8988T (cell line): ENCODE results near the gene ADAM29.
"Not testable (repeated sequence)": the region's sequence is repeated elsewhere in the genome, so short reads cannot be mapped to it uniquely, and the experiment has no call there.

Experiments used
- DNase-seq: peaks from one replicate; pipeline ENCODE4 v3.0.0; 2011

ADAM29 gene

DNA sequence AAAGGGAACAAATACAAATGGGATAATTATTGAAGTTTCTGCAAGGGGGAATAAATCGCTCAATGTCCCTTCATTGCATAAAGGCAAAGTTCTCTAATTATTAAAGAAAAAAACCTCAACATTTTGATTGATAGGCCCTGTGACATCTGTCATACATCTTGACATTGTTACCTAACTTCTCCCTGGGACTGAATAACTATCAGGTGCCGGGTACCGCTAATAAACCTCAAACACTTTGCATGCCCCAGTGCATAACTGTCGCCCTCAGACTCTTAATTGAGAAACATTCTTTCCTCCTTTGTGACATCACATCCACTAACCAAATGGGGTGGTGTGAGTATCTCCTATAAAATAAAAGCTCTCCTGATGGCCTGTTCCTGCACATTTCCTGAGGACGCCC is at the start of gene ADAM29:
Gene ADAM29 (plus strand): TSS at position 301 of the 400 bp plus-strand sequence. CDS start 57,168 bp downstream, outside the sequence.
- DNase-seq = no peak

DNA sequence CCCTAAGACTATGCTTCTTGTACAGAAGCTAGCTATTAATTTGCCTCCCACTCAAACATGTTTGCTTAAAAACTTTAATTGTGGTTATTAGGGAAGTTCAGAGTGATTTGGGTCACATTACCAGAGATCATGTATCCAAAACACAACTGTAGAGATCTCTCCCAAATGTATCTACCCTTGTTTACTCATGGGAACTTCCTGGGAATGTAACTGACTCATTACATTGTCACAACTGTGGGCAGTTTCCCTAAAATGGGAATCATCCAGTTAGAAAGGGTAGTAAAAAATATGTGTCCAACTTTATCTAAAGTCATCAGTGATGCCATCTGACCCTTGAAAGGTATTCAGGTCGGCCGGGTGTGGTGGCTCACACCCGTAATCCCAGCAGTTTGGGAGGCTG is 48.8 kb upstream of the ADAM29 start:
- DNase-seq = no peak

- no peak for DNase-seq
Measured at GRCh38 chr4:174870311-174870710, 47.8 kb upstream of the ADAM29 start.

GRCh38 chr4:174871407-174871806 is 46.8 kb upstream of the ADAM29 start:
- DNase-seq = no peak

- not testable (repeated sequence) for DNase-seq
Measured at GRCh38 chr4:174873146-174873545, 45.0 kb upstream of the ADAM29 start.

DNA sequence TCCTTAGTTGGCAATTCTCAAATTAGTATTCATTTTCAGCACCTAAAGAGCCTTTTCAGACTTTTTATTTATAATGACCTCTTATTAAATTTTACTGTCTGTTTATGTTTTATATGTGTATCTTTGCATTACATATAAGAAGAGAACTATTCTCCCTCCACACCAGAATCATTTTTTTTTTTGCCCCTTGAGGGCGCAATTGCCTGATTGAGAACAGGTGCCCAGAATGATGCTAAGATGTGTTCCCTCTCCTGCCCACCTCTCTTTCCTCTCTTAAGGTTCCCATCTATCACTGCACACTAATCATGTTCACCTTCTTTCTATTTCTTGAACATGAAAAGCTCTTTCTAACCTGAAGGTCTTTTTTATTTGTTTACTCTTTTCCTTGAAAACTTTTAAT is 44.2 kb upstream of the ADAM29 start:
- no peak for DNase-seq

DNA sequence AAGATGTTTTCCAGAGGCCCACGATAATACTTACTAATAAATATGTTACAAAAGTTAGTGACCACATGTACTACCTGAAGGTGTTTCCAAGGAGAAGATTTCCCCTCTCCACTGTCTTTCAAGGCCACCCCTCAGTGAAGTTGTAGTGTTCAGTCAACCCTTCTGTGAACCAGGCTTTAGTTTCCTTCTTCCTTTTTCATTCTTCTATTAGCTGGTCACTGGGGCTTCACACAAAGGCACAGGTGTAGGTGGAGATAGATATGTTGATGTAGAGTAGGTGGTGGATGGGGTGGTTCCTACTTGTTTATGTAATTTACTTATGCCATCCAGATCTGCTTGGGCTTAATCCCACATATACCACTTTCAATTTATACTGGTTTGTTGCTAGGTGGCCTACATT is 43.3 kb upstream of the ADAM29 start:
- no peak for DNase-seq

- DNase-seq = no peak
Measured at GRCh38 chr4:174880001-174880400, 38.2 kb upstream of the ADAM29 start.

DNA sequence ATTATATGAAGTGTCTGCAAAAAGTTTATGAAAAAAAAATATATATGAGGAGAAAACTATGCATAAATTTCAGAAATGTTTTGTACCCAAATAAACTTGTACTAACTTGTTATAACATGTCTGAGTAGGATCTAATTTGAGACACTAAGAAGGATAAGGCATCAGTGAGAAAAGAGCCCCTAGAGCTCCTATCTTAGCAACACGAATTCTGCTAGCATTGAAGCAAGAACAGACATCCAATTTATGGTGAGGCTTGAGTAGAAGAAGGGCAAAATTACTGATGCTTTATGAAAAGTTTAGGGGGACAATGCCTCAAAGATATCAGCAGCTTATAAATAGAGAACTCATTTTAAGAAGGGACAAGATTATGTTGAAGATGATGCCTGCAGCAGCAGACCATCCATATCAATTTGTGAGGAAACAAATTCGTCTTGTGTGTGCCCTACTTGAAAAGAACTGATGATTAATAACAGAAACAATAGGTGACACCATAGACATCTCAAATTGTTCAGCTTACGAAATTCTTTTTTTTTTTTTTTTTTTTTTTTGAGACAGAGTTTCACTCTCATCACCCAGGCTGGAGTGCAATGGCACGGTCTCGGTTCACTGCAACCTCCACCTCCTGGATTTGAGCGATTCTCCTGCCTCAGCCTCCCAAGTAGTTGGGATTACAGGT is 35.7 kb upstream of the ADAM29 start:
- DNase-seq = no peak

- DNase-seq = no peak
Measured at GRCh38 chr4:174907508-174907907, 10.7 kb upstream of the ADAM29 start.

GRCh38 chr4:174910271-174910670 is 7.9 kb upstream of the ADAM29 start:
- no peak for DNase-seq

DNA sequence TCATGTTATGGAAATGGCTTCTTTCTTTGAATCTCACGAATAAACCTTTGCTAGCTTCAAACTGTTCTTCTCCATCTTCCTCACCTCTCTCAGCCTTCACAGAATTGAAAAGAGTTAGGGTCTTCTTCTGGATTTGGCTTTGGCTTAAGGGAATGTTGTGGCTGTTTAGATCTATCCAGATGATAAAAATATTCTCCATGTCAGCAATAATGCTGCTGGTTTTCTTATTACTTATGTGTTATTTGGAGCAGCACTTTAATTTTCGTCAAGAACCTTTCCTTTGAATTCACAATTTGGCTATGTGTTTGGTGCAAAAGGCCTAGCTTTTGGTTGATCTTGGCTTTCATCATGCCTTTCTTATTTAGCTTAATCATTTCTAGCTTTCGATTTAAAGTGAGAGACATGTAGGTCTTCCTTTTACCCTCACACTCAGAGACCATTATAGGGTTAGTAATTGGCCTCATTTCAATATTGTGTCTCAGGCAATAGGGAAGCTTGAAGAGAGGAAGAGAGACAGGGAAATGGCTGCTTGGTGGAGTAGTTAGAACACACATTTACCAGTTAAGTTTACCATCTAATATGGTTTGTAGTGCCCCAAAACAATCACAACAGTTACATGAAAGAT is 5.1 kb upstream of the ADAM29 start:
- no peak for DNase-seq

DNA sequence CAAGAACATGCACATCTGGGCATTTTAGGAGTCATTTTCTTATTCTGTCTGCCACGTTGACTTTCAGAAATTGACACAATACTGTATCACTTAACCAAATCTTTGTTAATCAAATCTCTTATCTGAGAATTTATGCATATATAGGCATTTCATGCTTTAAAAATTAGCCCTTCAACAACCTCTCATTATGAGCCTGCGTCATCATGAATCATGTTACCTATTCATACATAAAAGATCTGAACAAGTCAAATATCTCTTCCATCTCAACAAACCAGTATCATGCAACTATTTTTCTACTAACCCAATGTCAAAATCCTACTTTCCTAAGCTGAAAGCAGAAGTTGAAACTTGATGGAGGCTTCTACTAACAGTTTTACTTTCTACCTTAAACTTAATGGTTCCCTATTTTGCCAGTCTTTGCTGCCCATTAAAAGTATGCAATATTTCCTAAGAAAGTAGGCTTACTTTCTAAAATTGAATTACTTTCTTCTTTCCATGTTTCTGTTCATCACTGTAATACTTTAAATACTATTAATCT is 1.8 kb downstream of the ADAM29 start:
- no peak for DNase-seq

DNA sequence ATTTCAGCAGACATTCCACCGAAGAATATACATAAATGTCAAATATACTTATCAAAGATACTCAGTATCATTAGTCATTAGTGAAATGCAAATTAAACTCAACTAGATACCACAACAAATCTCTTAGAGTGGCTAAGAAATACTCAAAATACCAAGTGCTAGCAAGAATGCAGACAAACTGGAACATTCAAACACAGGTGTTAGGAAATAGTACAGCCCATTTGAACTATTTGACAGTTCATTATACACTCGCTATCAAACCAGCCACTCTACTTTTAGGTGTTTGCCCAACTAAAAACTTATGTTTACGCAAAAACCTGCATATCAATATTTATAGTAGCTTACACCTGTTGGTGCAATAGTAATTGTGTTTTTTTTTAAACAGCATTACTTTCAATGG is 8.8 kb downstream of the ADAM29 start:
- no peak for DNase-seq

GRCh38 chr4:174928174-174928573 is 10.0 kb downstream of the ADAM29 start:
- DNase-seq = no peak

GRCh38 chr4:174928575-174929253 is 10.6 kb downstream of the ADAM29 start:
- no peak for DNase-seq

DNA sequence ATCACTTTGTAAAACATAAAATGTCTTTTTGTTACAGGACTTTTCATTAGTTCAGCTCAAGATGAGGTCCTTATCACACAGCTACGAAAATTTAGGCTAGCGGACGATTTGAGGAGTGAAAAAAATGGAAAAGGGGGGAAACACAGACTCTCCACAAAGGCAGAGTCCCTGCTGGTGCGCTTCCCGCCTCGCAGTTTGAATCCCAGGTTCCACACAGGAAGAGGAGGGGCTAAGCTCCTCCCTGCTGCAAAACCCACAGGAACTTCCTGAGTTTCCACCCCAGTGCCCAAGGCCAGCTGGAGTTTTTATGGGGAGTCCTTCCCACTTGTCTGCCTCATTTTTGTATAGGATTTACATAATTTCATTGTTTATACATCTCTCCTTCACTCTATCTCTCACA is 11.2 kb downstream of the ADAM29 start:
- no peak for DNase-seq

DNA sequence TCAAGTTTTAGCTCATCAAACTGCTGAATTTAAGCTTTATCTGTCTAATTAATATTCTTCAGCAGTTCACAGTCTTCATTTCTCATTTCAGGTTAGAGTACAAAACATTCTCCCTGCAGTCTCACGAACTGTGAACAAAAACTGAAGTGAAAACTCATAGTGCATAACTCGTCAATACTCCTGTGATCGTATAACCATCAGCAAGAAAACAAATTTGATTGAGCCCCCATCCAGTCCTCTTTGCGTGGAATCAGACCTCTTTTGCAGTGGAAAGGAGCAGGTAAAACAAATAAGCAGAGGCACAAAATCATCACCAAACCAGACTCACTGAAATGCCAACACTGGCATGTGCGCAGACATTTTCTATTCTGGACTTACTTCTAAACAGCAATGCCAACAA is 12.7 kb downstream of the ADAM29 start:
- no peak for DNase-seq

- no peak for DNase-seq
Measured at GRCh38 chr4:174933083-174933482, 14.9 kb downstream of the ADAM29 start.

DNA sequence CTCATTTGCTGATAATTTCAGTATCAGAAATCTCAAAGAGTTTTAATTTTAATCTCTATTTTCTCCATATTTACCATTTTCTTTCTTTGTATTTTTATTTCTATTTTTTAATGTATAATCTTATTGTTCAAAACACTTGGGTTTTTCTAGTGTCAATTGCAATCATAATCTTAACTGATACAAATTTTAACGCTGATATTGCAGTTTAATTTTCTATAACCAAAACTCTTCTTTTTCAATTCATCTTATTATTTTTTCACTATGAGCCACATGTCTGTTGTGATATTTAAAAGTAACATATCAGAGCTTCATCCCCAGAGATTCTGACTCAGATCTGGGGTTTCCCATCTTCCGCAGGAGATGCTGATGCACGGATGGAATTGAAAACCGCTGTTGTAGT is 16.2 kb downstream of the ADAM29 start:
- no peak for DNase-seq

DNA sequence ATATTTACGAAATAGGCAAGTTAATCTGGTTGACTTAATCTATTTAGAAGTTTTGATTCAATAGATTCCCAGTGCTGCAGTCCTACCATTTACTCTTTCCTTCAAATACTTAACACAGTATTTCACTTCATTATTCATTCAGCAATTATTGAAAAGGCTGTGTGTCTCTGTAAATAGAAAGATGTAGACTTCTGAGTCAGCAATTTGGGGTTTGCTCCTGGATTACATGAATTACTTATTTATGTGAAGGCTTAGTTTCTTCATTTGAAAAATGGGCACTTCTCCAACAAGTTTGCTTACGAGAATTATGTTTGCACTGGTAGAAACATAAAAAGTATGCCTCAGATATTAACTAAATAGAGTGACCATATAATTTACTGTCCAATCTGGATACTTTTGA is 17.4 kb downstream of the ADAM29 start:
- no peak for DNase-seq

- DNase-seq = no peak
Measured at GRCh38 chr4:174940002-174940401, 21.8 kb downstream of the ADAM29 start.

DNA sequence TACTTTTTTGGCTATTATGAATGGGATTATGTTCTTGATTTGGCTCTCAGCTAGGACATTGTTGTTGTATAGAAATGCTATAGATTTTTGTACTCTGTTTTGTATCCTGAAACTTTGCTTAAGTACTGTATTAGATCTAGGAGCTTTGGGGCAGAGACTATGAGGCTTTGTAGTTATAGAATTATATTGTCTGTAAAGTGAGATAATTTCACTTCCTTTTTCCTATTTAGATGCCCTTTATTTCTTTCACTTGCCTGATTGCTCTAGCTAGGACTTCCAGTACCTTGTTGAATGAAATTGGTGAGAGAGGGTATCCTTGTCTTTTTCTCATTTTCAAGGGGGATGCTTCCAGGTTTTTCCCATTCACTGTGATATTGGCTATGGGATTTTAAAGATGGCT is 28.1 kb downstream of the ADAM29 start:
- DNase-seq = no peak

DNA sequence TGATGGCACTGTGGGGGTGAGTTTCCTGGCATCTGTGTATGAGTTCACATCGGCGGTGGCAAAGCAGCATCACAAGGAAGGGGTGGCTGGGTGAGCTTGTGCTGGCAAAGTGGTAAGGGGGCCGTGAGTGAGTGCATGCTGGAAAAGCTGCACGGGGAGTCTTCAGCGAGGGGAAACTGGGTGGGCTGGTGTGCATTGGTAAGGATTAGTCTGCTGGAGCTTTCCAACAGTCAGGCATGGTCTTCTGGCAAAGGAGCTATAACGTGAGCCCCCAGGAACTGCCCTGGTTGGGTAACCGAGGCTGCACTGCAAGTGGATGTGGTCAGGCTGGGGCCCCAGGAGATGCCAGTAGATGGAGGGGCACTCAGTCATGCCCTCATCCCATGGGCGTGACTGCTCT is 30.7 kb downstream of the ADAM29 start:
- no peak for DNase-seq
